ENCODE results near the gene KCNK4.

Gene KCNK4

DNA sequence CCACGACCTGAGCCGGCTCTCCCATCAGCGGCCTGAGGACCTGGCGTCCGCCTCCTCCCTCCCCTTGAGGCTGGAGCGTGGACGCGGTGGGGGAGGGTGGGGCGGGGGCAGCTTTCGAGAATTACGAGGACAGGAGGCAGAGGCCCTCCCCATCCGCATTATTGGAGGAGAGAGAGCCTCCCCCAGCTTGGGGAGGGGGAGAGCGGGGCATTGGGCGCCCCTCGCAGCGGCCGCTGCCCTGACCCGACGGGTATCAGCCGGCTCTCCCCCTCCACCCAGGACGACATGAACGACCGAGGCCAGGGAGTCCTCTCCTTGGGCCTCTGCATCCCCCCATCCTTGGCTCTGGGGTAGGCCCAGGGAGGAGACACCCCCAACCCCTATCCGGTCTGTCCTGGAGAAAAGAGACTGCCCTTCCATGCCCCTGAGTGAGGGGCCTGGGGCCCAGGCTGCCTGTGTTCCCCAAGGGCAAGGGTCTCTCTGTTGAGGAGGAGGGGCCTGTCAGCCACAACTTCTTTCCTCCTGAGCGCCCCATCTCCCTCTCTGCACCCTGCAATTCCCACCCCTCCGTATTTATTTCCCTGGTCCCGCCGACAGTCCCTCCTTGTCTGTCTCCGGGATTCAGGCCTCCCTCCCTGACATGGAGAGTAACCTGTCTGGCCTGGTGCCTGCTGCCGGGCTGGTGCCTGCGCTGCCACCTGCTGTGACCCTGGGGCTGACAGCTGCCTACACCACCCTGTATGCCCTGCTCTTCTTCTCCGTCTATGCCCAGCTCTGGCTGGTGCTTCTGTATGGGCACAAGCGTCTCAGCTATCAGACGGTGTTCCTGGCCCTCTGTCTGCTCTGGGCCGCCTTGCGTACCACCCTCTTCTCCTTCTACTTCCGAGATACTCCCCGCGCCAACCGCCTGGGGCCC, 5.0 kb upstream of the KCNK4 start:
- no peak for DNase-seq (ENCODE audit: low read depth, low spot score)
- ChIA-PET POLR2A (interaction anchor here (1.0 to 1.7 kb wide), 2 partner anchors 16 to 32 kb away, joined by 3 to 9 read pairs; partner anchors contain the start of gene PRDX5), CTCF (interaction anchor here (4.0 to 10.7 kb wide), 3 partner anchors 15 to 69 kb away, joined by 26 to 166 read pairs (median 26); partner anchors contain the start of genes CATSPERZ and ESRRA)
- TF ChIP-seq, protein P1, sequence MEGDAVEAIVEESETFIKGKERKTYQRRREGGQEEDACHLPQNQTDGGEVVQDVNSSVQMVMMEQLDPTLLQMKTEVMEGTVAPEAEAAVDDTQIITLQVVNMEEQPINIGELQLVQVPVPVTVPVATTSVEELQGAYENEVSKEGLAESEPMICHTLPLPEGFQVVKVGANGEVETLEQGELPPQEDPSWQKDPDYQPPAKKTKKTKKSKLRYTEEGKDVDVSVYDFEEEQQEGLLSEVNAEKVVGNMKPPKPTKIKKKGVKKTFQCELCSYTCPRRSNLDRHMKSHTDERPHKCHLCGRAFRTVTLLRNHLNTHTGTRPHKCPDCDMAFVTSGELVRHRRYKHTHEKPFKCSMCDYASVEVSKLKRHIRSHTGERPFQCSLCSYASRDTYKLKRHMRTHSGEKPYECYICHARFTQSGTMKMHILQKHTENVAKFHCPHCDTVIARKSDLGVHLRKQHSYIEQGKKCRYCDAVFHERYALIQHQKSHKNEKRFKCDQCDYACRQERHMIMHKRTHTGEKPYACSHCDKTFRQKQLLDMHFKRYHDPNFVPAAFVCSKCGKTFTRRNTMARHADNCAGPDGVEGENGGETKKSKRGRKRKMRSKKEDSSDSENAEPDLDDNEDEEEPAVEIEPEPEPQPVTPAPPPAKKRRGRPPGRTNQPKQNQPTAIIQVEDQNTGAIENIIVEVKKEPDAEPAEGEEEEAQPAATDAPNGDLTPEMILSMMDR (IDR thresholded peaks at IDR 0.05; ENCODE audit: insufficient read depth, low read length, missing control alignments): no peak
- H3K4me3 ChIP-seq (ENCODE audit: low read depth, low read length): peak overlapping the region; percentile 73

DNA sequence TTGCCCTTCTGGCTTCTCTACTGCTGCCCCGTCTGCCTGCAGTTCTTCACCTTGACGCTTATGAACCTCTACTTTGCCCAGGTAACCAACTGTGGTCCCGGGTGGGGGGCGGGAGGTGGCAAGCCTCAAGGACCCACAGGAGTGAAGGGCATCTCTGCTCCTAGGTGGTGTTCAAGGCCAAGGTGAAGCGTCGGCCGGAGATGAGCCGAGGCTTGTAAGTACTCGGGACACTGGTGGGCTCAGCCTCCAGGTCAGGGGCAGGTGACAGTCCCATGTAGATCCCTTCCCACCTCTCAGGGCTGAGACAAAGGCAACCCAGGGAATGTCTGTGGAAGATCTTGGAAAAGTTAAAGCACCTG, 4.3 kb upstream of the KCNK4 start:
- H3K4me3 ChIP-seq (ENCODE audit: low read depth, low read length): no peak overlapping the region
- ChIA-PET CTCF (interaction anchor here (5.4 to 10.7 kb wide), 2 partner anchors 16 to 68 kb away, joined by 26 to 166 read pairs; partner anchors contain the start of genes CATSPERZ and ESRRA), POLR2A (no interaction called here)
- no peak for DNase-seq (ENCODE audit: low read depth, low spot score)
- TF ChIP-seq, protein P1 (IDR thresholded peaks at IDR 0.05; ENCODE audit: insufficient read depth, low read length, missing control alignments): no peak

DNA sequence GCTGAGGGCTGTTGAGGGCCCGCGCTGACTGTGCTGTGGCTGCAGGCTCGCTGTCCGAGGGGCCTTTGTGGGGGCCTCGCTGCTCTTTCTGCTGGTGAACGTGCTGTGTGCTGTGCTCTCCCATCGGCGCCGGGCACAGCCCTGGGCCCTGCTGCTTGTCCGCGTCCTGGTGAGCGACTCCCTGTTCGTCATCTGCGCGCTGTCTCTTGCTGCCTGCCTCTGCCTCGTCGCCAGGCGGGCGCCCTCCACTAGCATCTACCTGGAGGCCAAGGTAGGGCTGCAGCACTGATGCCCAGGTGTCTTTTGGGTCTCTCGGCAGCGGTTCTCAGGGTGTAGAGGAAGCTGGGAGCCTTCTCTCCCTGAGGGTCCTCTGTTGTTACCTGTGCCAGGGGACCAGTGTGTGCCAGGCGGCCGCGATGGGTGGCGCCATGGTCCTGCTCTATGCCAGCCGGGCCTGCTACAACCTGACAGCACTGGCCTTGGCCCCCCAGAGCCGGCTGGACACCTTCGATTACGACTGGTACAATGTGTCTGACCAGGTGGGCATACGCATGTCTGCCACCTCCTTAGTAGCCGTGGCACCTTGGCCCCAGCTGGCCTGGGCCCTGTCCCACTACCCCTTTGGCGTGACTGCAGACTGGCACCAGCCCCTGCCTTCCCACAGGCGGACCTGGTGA, 3.3 kb upstream of the KCNK4 start:
- ChIA-PET CTCF (interaction anchor here (0.6 to 10.7 kb wide), 6 partner anchors 10 to 83 kb away, joined by 3 to 166 read pairs (median 12); partner anchors contain the start of genes CATSPERZ, ESRRA and PLCB3), POLR2A (no interaction called here)
- TF ChIP-seq, protein P1 (IDR thresholded peaks at IDR 0.05; ENCODE audit: insufficient read depth, low read length, missing control alignments): no peak
- H3K4me3 ChIP-seq (ENCODE audit: low read depth, low read length): no peak overlapping the region
- no peak for DNase-seq (ENCODE audit: low read depth, low spot score)

DNA sequence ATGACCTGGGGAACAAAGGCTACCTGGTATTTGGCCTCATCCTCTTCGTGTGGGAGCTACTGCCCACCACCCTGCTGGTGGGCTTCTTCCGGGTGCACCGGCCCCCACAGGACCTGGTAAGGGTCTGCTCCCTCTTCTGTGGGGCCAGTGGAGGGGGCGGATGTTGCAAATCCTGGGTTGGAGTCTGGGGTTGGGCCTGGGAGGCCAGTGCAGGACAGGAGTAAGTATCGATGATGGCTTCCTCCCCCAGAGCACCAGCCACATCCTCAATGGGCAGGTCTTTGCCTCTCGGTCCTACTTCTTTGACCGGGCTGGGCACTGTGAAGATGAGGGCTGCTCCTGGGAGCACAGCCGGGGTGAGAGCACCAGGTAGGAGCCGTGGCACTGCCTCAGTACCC, 2.8 kb upstream of the KCNK4 start:
- POLR2A ChIA-PET: no interaction called here
- TF ChIP-seq, protein P1 (IDR thresholded peaks at IDR 0.05; ENCODE audit: insufficient read depth, low read length, missing control alignments): no peak
- no peak overlapping the region for H3K4me3 ChIP-seq (ENCODE audit: low read depth, low read length)
- DNase-seq (ENCODE audit: low read depth, low spot score): no peak
- CTCF ChIA-PET: interaction anchor here (0.6 to 10.7 kb wide), 5 partner anchors 10 to 84 kb away, joined by 3 to 166 read pairs (median 8); partner anchors contain the start of genes CATSPERZ, ESRRA and PLCB3

DNA sequence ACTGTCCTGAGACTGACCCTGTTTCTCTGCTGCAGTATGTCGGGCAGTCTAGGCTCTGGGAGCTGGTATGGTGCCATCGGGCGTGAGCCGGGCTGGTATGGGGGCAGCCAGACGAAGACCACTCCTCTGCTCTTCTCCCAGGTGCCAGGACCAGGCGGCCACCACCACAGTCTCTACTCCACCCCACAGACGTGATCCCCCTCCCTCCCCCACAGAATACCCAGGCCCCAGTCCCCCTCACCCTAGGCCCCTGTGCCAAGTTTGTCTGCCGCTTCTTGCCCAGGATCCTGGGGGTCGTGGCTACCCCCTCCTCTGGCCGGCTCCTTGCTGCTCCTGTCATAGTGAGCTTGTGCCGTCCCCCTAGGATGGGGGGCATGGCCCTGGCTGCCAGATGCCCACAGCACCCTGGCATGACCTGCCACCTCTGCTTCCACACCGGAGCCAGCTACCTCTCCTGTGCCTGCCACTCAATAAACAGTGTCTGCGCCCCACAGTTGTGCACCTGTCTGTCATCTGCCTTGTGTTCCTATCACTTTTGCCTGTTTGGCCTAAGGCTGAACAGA, 2.0 kb upstream of the KCNK4 start:
- ChIA-PET POLR2A (no interaction called here), CTCF (interaction anchor here (1.2 to 10.7 kb wide), 6 partner anchors 9 to 104 kb away, joined by 3 to 166 read pairs (median 9); partner anchors contain the start of genes CATSPERZ, ESRRA and PLCB3)
- no peak for DNase-seq (ENCODE audit: low read depth, low spot score)
- no peak overlapping the region for H3K4me3 ChIP-seq (ENCODE audit: low read depth, low read length)
- TF ChIP-seq, protein P1 (IDR thresholded peaks at IDR 0.05; ENCODE audit: insufficient read depth, low read length, missing control alignments): no peak
